Measurements from ENCODE around the gene IGF1R. TPM values are rescaled to one million over a fixed set of nuclear protein-coding genes. Genes with fewer than 3 reads are reported as not detected.

The IGF1R gene
- polyA plus RNA-seq, 1 experiment = 36.2 TPM

DNA sequence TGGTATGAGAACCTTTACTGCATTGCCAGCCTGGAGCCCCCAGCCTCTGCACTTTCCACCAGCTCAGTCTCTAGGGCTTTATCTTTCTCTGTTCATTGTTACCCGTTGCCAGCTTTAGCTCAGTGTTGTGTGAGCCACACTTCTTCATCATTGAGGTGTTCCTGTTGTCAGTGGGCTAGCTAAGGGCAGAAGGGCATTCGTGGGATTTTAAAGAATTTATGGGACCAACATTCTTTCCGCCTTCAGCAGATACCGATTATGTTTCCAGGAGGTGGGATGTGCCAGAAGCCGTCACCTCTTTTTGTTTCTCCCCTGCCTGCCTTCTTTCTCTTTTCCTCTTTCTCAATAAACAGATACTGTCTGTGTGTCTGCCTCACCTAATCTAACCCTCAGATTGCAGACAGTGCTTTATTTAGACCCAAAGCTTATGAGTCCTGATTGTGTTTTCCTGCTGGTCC is 294.7 kb downstream of the IGF1R start:
- H3K36me3 ChIP-seq (ENCODE audit: control insufficient read depth, insufficient read depth, low read length) = peaks cover 16% of the 10 kb centered on the region
- H3K27me3 ChIP-seq (ENCODE audit: control insufficient read depth, insufficient read depth, low read length) = no peaks in the 10 kb centered on the region
- H3K4me3 ChIP-seq (ENCODE audit: low read depth, low read length) = no peak overlapping the region
- TF ChIP-seq, protein P1, sequence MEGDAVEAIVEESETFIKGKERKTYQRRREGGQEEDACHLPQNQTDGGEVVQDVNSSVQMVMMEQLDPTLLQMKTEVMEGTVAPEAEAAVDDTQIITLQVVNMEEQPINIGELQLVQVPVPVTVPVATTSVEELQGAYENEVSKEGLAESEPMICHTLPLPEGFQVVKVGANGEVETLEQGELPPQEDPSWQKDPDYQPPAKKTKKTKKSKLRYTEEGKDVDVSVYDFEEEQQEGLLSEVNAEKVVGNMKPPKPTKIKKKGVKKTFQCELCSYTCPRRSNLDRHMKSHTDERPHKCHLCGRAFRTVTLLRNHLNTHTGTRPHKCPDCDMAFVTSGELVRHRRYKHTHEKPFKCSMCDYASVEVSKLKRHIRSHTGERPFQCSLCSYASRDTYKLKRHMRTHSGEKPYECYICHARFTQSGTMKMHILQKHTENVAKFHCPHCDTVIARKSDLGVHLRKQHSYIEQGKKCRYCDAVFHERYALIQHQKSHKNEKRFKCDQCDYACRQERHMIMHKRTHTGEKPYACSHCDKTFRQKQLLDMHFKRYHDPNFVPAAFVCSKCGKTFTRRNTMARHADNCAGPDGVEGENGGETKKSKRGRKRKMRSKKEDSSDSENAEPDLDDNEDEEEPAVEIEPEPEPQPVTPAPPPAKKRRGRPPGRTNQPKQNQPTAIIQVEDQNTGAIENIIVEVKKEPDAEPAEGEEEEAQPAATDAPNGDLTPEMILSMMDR (IDR thresholded peaks at IDR 0.05; ENCODE audit: insufficient read depth, low read depth, low read length) = no peak
- ChIA-PET POLR2A (no interaction called here), CTCF (interaction anchor here (1.0 kb wide), 1 partner anchor 12 kb away, joined by 5 read pairs; no protein-coding TSS in a partner anchor)
- no peak for DNase-seq (ENCODE audit: low read depth)

DNA sequence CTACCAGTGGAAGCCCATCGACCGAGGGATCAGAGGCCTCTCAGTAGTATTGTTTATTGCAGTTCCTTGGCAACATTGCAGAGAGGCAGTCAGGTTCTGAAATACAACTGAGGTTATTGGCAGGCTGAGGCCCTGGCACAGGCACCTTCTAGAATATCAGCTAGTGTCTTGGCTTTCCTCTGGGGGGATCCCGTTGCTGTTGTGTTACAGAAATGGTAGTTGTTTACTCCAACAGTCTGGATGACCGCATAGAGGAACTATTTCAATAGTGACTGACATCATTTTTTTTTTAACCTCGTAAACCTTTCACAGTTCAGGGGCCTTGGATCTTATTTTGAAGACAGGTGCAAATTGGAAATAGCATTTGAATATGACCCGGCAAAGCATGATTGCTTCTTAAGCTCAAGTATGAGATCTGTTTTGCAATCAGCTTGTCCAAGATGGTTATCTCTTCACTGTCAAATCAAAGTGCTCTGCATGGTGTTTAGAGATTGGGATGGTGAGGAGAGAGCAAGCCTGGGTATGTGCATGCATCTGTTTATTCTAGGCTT is 295.3 kb downstream of the IGF1R start:
- Histone ChIP-seq H3K27me3 (ENCODE audit: control insufficient read depth, insufficient read depth, low read length) (no peaks in the 10 kb centered on the region), H3K36me3 (ENCODE audit: control insufficient read depth, insufficient read depth, low read length) (peaks cover 16% of the 10 kb centered on the region), H3K4me3 (ENCODE audit: low read depth, low read length) (no peak overlapping the region)
- TF ChIP-seq, protein P1 (IDR thresholded peaks at IDR 0.05; ENCODE audit: insufficient read depth, low read depth, low read length) = no peak
- DNase-seq (ENCODE audit: low read depth) = no peak
- ChIA-PET CTCF (interaction anchor here (1.0 kb wide), 1 partner anchor 11 kb away, joined by 5 read pairs; no protein-coding TSS in a partner anchor), POLR2A (no interaction called here)

DNA sequence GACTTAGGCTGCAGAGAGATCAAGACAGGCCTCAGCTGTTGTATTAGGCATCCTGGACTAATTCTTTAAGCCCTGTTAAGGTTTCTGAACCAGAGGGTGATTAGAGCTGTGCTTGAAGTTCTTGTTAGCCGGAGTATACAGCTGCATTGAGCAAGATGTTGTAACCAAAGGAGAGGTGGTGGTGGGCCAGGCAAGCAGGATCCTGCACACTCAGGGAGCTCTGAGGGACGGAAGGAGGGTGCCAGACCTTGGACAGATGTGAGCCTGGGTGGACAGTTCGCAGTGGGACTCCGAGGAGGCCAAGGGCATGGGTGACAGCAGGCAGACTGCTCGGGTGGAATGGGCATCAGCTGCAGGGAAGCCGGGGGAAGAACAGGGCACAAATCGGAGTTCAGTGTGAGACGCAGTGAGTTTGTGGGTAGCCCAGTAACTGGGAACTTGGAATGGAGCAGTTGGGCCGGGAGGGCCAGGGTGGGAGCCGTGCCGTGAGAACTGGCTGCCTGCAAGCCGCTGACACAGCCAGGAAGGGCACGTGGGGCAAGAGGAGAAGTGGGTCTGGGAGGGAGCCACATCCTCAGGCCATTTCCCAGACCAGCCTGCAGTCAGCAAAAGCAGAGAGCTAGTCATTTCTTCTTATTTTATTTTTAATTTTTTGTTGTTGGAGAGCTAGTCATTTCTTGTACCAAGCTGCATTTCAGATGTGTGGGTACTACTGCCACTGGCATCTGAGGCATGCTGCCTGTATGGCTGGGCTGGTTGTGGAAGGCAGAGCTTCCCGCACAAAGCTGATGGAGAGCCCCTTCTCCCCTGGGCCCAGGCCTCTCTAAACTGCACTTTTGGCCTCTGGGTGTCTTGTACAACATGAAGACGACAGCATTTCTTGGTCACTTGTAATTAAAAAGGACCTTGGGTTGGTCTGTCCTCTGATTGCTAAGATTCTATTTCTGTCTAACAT is 298.2 kb downstream of the IGF1R start:
- POLR2A ChIA-PET = no interaction called here
- CTCF ChIA-PET = interaction anchor here (1.1 to 1.5 kb wide), 4 partner anchors 11 to 112 kb away, joined by 3 to 5 read pairs (median 3); no protein-coding TSS in a partner anchor

DNA sequence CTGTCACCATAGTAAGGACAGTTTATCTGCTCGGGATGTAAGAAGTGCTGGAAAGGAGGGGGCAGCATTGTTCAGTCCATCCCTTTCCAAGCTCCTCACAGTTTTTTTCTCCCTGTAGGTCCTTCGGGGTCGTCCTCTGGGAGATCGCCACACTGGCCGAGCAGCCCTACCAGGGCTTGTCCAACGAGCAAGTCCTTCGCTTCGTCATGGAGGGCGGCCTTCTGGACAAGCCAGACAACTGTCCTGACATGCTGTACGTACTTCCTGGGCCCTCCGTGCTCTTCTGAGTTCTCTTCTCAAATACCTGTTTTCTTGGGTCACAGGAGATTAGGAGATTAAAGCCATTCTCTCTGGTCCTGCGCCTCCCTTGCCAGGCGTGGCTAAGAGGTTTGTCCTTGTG is 300.1 kb downstream of the IGF1R start:
- POLR2A ChIA-PET = no interaction called here
- no peaks in the 10 kb centered on the region for H3K27me3 ChIP-seq (ENCODE audit: control insufficient read depth, insufficient read depth, low read length)
- no peak for DNase-seq (ENCODE audit: low read depth)
- H3K4me3 ChIP-seq (ENCODE audit: low read depth, low read length) = no peak overlapping the region
- CTCF ChIA-PET = no interaction called here
- H3K36me3 ChIP-seq (ENCODE audit: control insufficient read depth, insufficient read depth, low read length) = peaks cover 26% of the 10 kb centered on the region
- TF ChIP-seq, protein P1 (IDR thresholded peaks at IDR 0.05; ENCODE audit: insufficient read depth, low read depth, low read length) = no peak

More for the DNA sequence above, 298.2 kb downstream of the IGF1R start:
- no peaks in the 10 kb centered on the region for H3K27me3 ChIP-seq (ENCODE audit: control insufficient read depth, insufficient read depth, low read length)
- H3K36me3 ChIP-seq (ENCODE audit: control insufficient read depth, insufficient read depth, low read length) = peaks cover 19% of the 10 kb centered on the region
- DNase-seq (ENCODE audit: low read depth) = no peak
- no peak overlapping the region for H3K4me3 ChIP-seq (ENCODE audit: low read depth, low read length)
- TF ChIP-seq, protein P1 (IDR thresholded peaks at IDR 0.05; ENCODE audit: insufficient read depth, low read depth, low read length) = no peak

DNA sequence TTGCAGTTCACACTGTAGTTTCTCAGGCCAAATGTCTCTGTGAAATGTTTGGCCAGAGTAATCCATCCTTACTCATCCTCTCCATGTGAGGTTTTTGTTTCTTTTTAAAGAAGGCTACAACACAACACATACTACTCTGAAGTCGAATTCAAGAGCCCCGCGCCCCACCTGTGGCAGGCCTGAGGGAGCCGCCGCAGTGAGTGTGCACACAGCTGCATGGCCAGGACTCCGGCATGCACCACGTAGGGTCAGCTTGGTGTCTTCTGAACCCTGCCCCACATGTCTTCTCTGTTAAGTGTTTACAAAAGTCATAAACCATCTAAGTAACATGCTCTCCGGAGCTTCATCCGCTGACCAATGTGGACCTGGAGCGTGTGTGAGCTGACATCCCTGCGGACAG is 300.6 kb downstream of the IGF1R start:
- TF ChIP-seq, protein P1 (IDR thresholded peaks at IDR 0.05; ENCODE audit: insufficient read depth, low read depth, low read length) = no peak
- Histone ChIP-seq H3K36me3 (ENCODE audit: control insufficient read depth, insufficient read depth, low read length) (peaks cover 26% of the 10 kb centered on the region), H3K27me3 (ENCODE audit: control insufficient read depth, insufficient read depth, low read length) (no peaks in the 10 kb centered on the region), H3K4me3 (ENCODE audit: low read depth, low read length) (no peak overlapping the region)
- ChIA-PET CTCF (no interaction called here), POLR2A (no interaction called here)
- no peak for DNase-seq (ENCODE audit: low read depth)
